GM23248 (cell line): ENCODE results near the gene RPS5. TPM values are rescaled to one million over a fixed set of nuclear protein-coding genes. Genes with fewer than 3 reads are reported as not detected.

Experiments used
- DNase-seq: peaks from one replicate; pipeline ENCODE4 v3.0.0-alpha.2; 2015
- H2AFZ ChIP-seq: fragments of 200-600 bp; sonication (generic); 2 replicates; pipeline ENCODE4 v1.6.1; 2016; ENCODE audit warnings: antibody characterized with exemption
- H3F3A ChIP-seq: fragments of 200-600 bp; sonication (generic); 2 replicates; pipeline ENCODE4 v1.6.1; 2016; ENCODE audit warnings: mild to moderate bottlenecking, antibody characterized with exemption, mixed run types; ENCODE audit not compliant: insufficient read depth
- H3K27ac ChIP-seq: fragments of 200-600 bp; sonication (generic); 2 replicates; pipeline ENCODE4 v1.5.1; 2016; ENCODE audit warnings: mild to moderate bottlenecking
- H3K27me3 ChIP-seq: fragments of 200-600 bp; sonication (generic); replicated peaks from 2 replicates; pipeline ENCODE4 v1.6.1; 2016; ENCODE audit warnings: mild to moderate bottlenecking; ENCODE audit not compliant: insufficient read depth
- H3K36me3 ChIP-seq: fragments of 200-600 bp; sonication (generic); 2 replicates; pipeline ENCODE4 v1.6.1; 2016; ENCODE audit warnings: low read depth, mild to moderate bottlenecking
- H3K4me1 ChIP-seq: fragments of 200-600 bp; sonication (generic); 2 replicates; pipeline ENCODE4 v1.6.1; 2016; ENCODE audit warnings: mild to moderate bottlenecking; ENCODE audit not compliant: insufficient read depth
- H3K4me2 ChIP-seq: fragments of 200-600 bp; sonication (generic); one replicate; pipeline ENCODE4 v1.6.1; 2016; ENCODE audit warnings: mild to moderate bottlenecking; ENCODE audit not compliant: unreplicated experiment
- H3K4me3 ChIP-seq: fragments of 200-600 bp; sonication (generic); 2 replicates; pipeline ENCODE4 v1.5.1; 2016; ENCODE audit warnings: mild to moderate bottlenecking
- H3K79me2 ChIP-seq: fragments of 200-600 bp; sonication (generic); 2 replicates; pipeline ENCODE4 v1.6.1; 2016; ENCODE audit warnings: mild to moderate bottlenecking; ENCODE audit not compliant: insufficient read depth
- H3K9ac ChIP-seq: fragments of 200-600 bp; sonication (generic); 2 replicates; pipeline ENCODE4 v1.6.1; 2016; ENCODE audit warnings: mild to moderate bottlenecking
- H3K9me2 ChIP-seq: fragments of 200-600 bp; sonication (generic); 2 replicates; pipeline ENCODE4 v1.6.1; 2016; ENCODE audit warnings: mixed run types, mild to moderate bottlenecking, moderate library complexity; ENCODE audit not compliant: insufficient read depth
- H3K9me3 ChIP-seq: fragments of 200-600 bp; sonication (generic); one replicate; pipeline ENCODE4 v1.6.1; 2017; ENCODE audit warnings: low read depth
- H4K20me1 ChIP-seq: fragments of 200-600 bp; sonication (generic); 2 replicates; pipeline ENCODE4 v1.6.0; 2016; ENCODE audit not compliant: insufficient read depth
- EZH2 ChIP-seq: fragments of 200-600 bp; sonication (generic); IDR thresholded peaks from 2 replicates; pipeline ENCODE4 v1.6.1; 2018; ENCODE audit warnings: antibody characterized with exemption, mild to moderate bottlenecking; ENCODE audit not compliant: insufficient read depth, poor library complexity, severe bottlenecking
- EZH2phosphoT487 ChIP-seq: fragments of 200-600 bp; sonication (generic); IDR thresholded peaks from 2 replicates; pipeline ENCODE4 v1.6.1; 2018; ENCODE audit warnings: antibody characterized with exemption, moderate library complexity, mild to moderate bottlenecking, low read depth; ENCODE audit not compliant: insufficient read depth
- WGBS, 2 experiments: methylation state at CpG; one replicate each; pipeline ENCODE4 v1.1.6; 2015 to 2017; ENCODE audit warnings: low lambda C conversion rate in 2 of 2, low coverage in 1 of 2; ENCODE audit errors: missing lambda C conversion rate in 2 of 2; 5-methylcytosine and 5-hydroxymethylcytosine counted together
- in situ Hi-C: fragments of 300-500 bp; cut with MboI; formaldehyde crosslinking; loops from 2 replicates; pipeline ENCODE4 v1.15.0; 2020
- polyA plus RNA-seq: library from polyadenylated mRNA; unstranded; fragments of >200 nt; fragmentation: Nextera tagmentation; extraction: Ambion mirVana; gene quantifications from 2 replicates; pipeline ENCODE4 v1.2.1, GENCODE V29; 2016
- total RNA-seq: library from RNA; depleted of rRNA; stranded (reverse); fragments of >200 nt; shearing (Covaris generic); gene quantifications from 2 replicates; pipeline ENCODE4 v1.2.3, GENCODE V29; 2014

The RPS5 gene
- total and polyA plus RNA-seq, 2 experiments from 2014 or later: 561 to 1,366 TPM

DNA sequence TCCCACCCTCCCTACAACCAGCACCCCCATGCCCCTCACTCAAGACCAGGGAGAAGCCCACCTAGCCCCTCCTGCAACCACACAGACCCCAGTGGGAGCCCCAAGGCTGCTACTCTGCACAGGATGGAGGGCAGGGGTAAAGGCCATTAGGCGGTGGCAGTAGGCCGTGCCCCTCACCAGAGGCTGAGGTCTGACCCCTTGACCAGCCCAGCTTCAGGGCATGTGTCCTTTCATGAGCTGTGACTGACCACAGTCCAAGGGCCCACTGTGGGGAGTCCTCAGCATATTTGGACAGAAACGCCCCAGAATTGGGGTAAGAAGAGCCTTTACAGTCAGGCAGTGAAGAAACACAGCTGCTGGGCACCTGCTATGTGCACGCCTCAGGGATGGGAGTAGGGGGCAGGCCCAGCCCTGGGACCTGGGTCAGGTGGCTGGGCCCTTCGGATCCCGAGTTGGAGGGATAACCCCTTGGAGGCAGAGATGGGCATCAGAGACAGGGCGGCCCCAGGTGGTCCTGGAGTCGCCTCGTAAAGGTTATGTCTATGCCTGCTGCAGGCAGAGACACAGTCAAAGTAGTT is 1.7 kb upstream of the RPS5 start:
- Histone ChIP-seq H3K4me2 (peak overlapping the region; percentile 89), H4K20me1 (no peaks in the 10 kb centered on the region; the same call in 1 of the 2 replicates), H3K9ac (peak overlapping the region; percentile 98), H3K27me3 (no peaks in the 10 kb centered on the region), H3K4me1 (peaks cover 21% of the 10 kb centered on the region), H3F3A (no peaks in the 10 kb centered on the region), H3K27ac (peak overlapping the region; percentile 98), H2AFZ (no peak overlapping the region), H3K9me3 (no peaks in the 10 kb centered on the region), H3K9me2 (no peaks in the 10 kb centered on the region), H3K36me3 (peaks cover 11% of the 10 kb centered on the region), H3K79me2 (peaks cover 61% of the 10 kb centered on the region), H3K4me3 (peak overlapping the region; percentile 92)
- WGBS, 2 experiments: 81 to 84% methylated on average over 9 of the region's 9 CpGs
- DNase-seq: no peak
- TF ChIP-seq EZH2phosphoT487 (no peak), EZH2 (no peak)
- in situ Hi-C loops: no loop called here

DNA sequence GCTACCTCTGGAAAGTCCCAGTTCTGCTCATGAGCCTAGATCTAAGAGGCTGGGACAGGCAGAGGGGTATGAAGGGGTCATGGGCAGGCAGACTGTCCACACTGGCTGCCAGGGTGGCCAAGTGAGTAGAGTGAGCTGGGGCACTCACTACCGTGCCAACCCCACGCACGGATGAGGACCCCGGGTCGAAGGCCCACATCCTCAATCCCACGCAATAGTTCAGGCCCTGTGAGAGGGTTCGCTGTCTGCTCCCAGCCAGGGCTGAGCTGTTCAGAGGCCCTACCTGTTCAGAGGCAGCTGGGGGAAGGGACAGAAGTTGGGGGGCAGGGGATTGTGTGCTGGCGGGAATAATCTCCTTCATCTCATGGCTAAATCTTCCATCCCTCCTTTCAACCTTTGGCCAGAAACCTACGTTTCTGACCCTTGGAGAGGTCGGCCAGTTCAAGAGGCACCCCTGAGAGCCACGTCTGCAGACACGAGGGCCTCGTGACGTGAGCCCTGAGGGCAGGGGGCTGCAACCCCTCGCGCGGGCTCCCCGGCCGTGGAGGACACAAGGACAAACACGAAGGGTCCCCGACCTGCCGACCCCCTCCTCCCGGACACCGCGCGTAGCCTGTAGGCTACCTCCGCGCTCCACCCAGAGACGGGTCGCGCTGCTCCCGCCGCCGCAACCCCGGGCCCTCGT is 1.0 kb upstream of the RPS5 start:
- Histone ChIP-seq H3K79me2 (peaks cover 68% of the 10 kb centered on the region), H2AFZ (peak overlapping the region; percentile 77)

DNA sequence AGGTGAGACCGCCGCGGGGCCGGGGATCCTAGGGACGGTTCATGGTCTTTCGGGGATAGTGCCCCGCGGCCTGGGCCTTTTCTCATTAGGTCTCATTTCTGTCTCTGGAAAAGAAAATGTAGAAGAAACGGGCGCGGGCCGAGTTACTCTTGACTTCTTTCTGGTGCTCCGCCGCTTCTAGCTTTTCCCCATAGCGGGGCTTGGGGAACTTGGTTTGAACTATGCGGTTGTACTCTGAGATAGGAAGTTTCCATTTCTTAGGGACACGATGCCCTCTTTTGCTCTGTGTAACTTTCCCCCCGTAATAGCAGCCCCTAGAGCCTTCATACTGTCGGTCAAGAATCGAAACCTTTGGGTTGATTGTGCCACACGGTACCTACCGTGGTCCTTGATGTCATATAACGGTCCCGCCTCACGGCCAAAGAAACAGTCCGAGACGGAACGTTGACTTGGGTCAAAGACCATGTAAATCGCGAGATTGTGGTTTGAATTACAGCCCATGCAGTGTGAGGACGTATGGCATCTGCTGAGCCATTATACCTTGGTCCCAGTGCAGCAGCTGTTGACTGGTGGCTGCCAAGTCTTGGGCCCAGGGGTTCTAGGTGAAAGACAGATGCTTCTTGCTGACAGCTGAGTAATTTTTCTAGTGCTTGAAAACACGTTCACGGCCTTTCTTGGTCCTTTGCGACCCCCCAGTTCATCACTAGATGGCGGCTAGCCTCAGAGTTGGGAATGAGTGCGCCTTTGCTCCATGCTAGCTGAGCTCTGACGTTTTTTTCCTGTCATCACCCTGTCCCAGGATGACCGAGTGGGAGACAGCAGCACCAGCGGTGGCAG is 487 bp downstream of the RPS5 start:
- no peaks in the 10 kb centered on the region for H3K9me2 ChIP-seq
- peak overlapping the region; percentile 92 for H3K4me3 ChIP-seq
- in situ Hi-C loops: no loop called here
- peaks cover 15% of the 10 kb centered on the region for H3F3A ChIP-seq
- H3K9ac ChIP-seq: peak overlapping the region; percentile 98
- no peaks in the 10 kb centered on the region for H3K27me3 ChIP-seq
- DNase-seq: peak; percentile 34
- peak overlapping the region; percentile 98 for H3K27ac ChIP-seq
- peaks cover 6% of the 10 kb centered on the region; the same call in 1 of the 2 replicates for H4K20me1 ChIP-seq
- peaks cover 21% of the 10 kb centered on the region for H3K4me1 ChIP-seq
- TF ChIP-seq EZH2phosphoT487 (no peak), EZH2 (no peak)
- no peak overlapping the region for H2AFZ ChIP-seq
- peak overlapping the region; percentile 92 for H3K4me2 ChIP-seq
- peaks cover 69% of the 10 kb centered on the region for H3K79me2 ChIP-seq
- WGBS, 2 experiments: 5% methylated on average over 39 of the region's 39 CpGs
- H3K36me3 ChIP-seq: peaks cover 21% of the 10 kb centered on the region
- no peaks in the 10 kb centered on the region for H3K9me3 ChIP-seq

More for the DNA sequence above, 1.0 kb upstream of the RPS5 start:
- 5 to 7% methylated on average over 36 of the region's 36 CpGs for WGBS, 2 experiments
- H3K4me1 ChIP-seq: peaks cover 21% of the 10 kb centered on the region
- in situ Hi-C loops: no loop called here
- no peaks in the 10 kb centered on the region for H3K27me3 ChIP-seq
- no peaks in the 10 kb centered on the region for H3K9me3 ChIP-seq
- peaks cover 6% of the 10 kb centered on the region; the same call in 1 of the 2 replicates for H3F3A ChIP-seq
- peak; percentile 43 for DNase-seq
- H3K4me2 ChIP-seq: peak overlapping the region; percentile 89
- H3K27ac ChIP-seq: peak overlapping the region; percentile 98
- TF ChIP-seq EZH2phosphoT487 (no peak), EZH2 (no peak)
- H3K4me3 ChIP-seq: peak overlapping the region; percentile 92
- no peaks in the 10 kb centered on the region for H3K9me2 ChIP-seq
- peak overlapping the region; percentile 98 for H3K9ac ChIP-seq
- H4K20me1 ChIP-seq: peaks cover 5% of the 10 kb centered on the region; the same call in 1 of the 2 replicates
- peaks cover 17% of the 10 kb centered on the region for H3K36me3 ChIP-seq

DNA sequence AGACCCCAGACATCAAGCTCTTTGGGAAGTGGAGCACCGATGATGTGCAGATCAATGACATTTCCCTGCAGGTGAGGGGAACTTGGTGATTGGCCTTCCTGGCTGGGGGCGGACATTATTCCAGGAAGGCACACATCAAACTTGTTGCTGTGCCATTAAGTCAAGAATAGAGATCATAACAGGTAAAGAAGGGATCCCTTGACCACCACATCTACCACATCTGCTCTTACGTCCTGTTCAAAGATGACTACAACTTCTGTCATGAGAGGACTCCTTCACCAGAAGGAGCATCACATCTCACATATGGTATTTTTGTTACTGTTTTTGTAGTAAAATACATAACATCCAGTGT is 1.1 kb downstream of the RPS5 start:
- Histone ChIP-seq H3K4me3 (peak overlapping the region; percentile 92), H3K4me2 (peak overlapping the region; percentile 92), H3K9me2 (no peaks in the 10 kb centered on the region), H3K9me3 (no peaks in the 10 kb centered on the region), H3K36me3 (peaks cover 26% of the 10 kb centered on the region), H4K20me1 (peaks cover 6% of the 10 kb centered on the region; the same call in 1 of the 2 replicates), H3F3A (peaks cover 21% of the 10 kb centered on the region), H3K27ac (peak overlapping the region; percentile 98; the same call in 1 of the 2 replicates), H2AFZ (no peak overlapping the region), H3K79me2 (peaks cover 74% of the 10 kb centered on the region), H3K4me1 (peaks cover 21% of the 10 kb centered on the region), H3K27me3 (no peaks in the 10 kb centered on the region), H3K9ac (peak overlapping the region; percentile 98)
- DNase-seq: peak; percentile 24
- no peak for TF ChIP-seq EZH2
- 83 to 84% methylated on average over 3 of the region's 3 CpGs for WGBS, 2 experiments
- in situ Hi-C loops: no loop called here
